ENCODE data around the gene P2RX6. TPM values are rescaled to one million over a fixed set of nuclear protein-coding genes. Genes with fewer than 3 reads are reported as not detected.

Gene P2RX6
- total and polyA plus RNA-seq, 9 of the 15 experiments (the other 6 are each of a cell fraction or from before 2014, with no cell fraction given), result 0.01 to 3.9 (median 1.5) TPM; not detected in 1

DNA sequence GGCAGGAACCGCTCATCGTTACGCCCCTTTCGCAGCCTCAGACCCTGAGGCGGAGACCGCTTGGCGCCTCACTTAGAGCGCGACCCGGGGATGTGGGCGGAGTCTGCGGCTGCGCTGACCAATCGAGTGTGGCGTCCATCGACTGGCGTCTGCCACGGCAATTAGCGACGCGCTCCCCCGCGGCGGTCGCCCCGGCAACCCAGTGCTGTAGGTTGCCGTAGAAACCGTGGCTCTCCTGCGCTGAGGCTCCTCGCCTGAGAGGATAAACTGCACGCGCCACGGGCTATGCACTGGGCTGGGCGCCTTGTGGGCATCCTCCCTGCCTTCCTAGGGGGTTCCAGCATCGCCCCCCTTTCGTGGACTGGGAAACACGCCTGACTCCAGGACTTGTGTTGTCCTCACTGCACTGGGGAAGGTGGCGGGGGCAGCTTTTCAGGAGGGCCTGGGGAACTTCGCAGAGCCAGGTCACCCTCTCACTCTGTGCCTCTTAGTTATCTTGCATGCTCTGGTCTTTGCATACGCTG lies 701 bp upstream of the P2RX6 start (continued):
- TF ChIP-seq, protein P1, sequence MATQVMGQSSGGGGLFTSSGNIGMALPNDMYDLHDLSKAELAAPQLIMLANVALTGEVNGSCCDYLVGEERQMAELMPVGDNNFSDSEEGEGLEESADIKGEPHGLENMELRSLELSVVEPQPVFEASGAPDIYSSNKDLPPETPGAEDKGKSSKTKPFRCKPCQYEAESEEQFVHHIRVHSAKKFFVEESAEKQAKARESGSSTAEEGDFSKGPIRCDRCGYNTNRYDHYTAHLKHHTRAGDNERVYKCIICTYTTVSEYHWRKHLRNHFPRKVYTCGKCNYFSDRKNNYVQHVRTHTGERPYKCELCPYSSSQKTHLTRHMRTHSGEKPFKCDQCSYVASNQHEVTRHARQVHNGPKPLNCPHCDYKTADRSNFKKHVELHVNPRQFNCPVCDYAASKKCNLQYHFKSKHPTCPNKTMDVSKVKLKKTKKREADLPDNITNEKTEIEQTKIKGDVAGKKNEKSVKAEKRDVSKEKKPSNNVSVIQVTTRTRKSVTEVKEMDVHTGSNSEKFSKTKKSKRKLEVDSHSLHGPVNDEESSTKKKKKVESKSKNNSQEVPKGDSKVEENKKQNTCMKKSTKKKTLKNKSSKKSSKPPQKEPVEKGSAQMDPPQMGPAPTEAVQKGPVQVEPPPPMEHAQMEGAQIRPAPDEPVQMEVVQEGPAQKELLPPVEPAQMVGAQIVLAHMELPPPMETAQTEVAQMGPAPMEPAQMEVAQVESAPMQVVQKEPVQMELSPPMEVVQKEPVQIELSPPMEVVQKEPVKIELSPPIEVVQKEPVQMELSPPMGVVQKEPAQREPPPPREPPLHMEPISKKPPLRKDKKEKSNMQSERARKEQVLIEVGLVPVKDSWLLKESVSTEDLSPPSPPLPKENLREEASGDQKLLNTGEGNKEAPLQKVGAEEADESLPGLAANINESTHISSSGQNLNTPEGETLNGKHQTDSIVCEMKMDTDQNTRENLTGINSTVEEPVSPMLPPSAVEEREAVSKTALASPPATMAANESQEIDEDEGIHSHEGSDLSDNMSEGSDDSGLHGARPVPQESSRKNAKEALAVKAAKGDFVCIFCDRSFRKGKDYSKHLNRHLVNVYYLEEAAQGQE (IDR thresholded peaks at IDR 0.05; ENCODE audit: borderline replicate concordance), result no peak
- TF ChIP-seq, protein P1 (CRISPR knock-in tag; IDR thresholded peaks at IDR 0.05; ENCODE audit: low read depth), result peak; percentile 89
- peak; percentile 100 for TF ChIP-seq NEUROD1 (IDR thresholded peaks at IDR 0.05; ENCODE audit: borderline replicate concordance, low read depth, low read length, partially characterized antibody)
- TF ChIP-seq NUFIP1 (IDR thresholded peaks at IDR 0.05; ENCODE audit: partially characterized antibody), result no peak
- TF ChIP-seq, protein P2, sequence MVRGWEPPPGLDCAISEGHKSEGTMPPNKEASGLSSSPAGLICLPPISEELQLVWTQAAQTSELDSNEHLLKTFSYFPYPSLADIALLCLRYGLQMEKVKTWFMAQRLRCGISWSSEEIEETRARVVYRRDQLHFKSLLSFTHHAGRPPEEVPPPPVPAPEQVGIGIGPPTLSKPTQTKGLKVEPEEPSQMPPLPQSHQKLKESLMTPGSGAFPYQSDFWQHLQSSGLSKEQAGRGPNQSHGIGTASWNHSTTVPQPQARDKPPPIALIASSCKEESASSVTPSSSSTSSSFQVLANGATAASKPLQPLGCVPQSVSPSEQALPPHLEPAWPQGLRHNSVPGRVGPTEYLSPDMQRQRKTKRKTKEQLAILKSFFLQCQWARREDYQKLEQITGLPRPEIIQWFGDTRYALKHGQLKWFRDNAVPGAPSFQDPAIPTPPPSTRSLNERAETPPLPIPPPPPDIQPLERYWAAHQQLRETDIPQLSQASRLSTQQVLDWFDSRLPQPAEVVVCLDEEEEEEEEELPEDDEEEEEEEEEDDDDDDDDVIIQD (CRISPR knock-in tag; IDR thresholded peaks at IDR 0.05), result peak; percentile 94; the same call in 1 of the 2 replicates
- peak; percentile 87 for TF ChIP-seq ZFPM2 (CRISPR knock-in tag; IDR thresholded peaks at IDR 0.05)
- no peak for TF ChIP-seq SMARCA5 (IDR thresholded peaks at IDR 0.05)
- no peak for TF ChIP-seq ESRRB (CRISPR knock-in tag; IDR thresholded peaks at IDR 0.05; ENCODE audit: borderline replicate concordance)
- no peak for TF ChIP-seq MTA2 (IDR thresholded peaks at IDR 0.05; ENCODE audit: low read depth)
- TF ChIP-seq KLF6 (CRISPR knock-in tag; IDR thresholded peaks at IDR 0.05; ENCODE audit: borderline replicate concordance), result no peak
- TF ChIP-seq SAP30 (IDR thresholded peaks at IDR 0.05; ENCODE audit: borderline replicate concordance, insufficient read depth, low read depth, low read length, poor library complexity, severe bottlenecking), result peak; percentile 84
- TF ChIP-seq ZNF699 (CRISPR knock-in tag; IDR thresholded peaks at IDR 0.05; ENCODE audit: insufficient replicate concordance), result no peak
- peak in 1 of 2 experiments; percentile 34; a peak in 1 of 4 replicates for TF ChIP-seq SIX5 (IDR thresholded peaks at IDR 0.05; ENCODE audit: borderline replicate concordance in 1 of 2, insufficient read depth in 1 of 2, low read depth in 1 of 2, low read length in 2 of 2)
- no peak for TF ChIP-seq NFE2 (IDR thresholded peaks at IDR 0.05; ENCODE audit: low read depth)
- TF ChIP-seq PYGO2 (tag; IDR thresholded peaks at IDR 0.05), result no peak
- peak; percentile 90 for TF ChIP-seq WHSC1 (IDR thresholded peaks at IDR 0.05; ENCODE audit: low read length)
- TF ChIP-seq, protein P3, sequence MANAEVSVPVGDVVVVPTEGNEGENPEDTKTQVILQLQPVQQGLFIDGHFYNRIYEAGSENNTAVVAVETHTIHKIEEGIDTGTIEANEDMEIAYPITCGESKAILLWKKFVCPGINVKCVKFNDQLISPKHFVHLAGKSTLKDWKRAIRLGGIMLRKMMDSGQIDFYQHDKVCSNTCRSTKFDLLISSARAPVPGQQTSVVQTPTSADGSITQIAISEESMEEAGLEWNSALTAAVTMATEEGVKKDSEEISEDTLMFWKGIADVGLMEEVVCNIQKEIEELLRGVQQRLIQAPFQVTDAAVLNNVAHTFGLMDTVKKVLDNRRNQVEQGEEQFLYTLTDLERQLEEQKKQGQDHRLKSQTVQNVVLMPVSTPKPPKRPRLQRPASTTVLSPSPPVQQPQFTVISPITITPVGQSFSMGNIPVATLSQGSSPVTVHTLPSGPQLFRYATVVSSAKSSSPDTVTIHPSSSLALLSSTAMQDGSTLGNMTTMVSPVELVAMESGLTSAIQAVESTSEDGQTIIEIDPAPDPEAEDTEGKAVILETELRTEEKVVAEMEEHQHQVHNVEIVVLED (CRISPR knock-in tag; IDR thresholded peaks at IDR 0.05), result peak; percentile 93
- TF ChIP-seq CXXC5 (CRISPR knock-in tag; IDR thresholded peaks at IDR 0.05), result peak; percentile 99

All from K562 (cell line).